ENCODE results near the gene DSE. TPM values are rescaled to one million over a fixed set of nuclear protein-coding genes. Genes with fewer than 3 reads are reported as not detected.

Gene DSE
- total RNA-seq, 1 experiment from 2014 or later = 5.4 TPM

DNA sequence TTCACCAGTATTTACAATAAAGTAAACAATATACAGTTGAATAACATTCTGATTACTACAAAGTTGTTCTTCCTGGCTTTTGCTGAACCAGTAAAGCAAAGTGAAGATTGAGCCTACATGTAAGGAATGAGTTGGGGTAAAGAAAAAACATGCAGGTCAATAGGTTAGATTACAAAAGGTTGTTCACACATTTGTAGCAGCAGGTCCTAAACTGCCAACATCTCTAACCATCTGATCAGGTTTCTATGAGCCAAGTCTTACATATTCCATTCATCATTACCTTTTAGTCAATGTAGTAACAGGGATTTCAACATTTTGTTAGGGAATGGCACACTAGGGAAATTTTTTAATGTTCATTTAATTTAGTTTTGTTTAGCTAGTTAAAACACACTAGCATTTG, 81.2 kb downstream of the DSE start:
- Histone ChIP-seq H3K36me3 (ENCODE audit: control insufficient read depth, insufficient read depth, low read length) (no peaks in the 10 kb centered on the region), H3K4me3 (ENCODE audit: low read depth in 2 of 2, low read length in 2 of 2) (no peak overlapping the region), H3K27me3 (ENCODE audit: control insufficient read depth, insufficient read depth, low read length) (peaks cover 11% of the 10 kb centered on the region), H3K4me1 (ENCODE audit: control insufficient read depth, insufficient read depth, low read length) (no peaks in the 10 kb centered on the region), H3K27ac (ENCODE audit: low read length) (no peak overlapping the region), H3K9me3 (ENCODE audit: control insufficient read depth, insufficient read depth, low read depth, low read length) (no peaks in the 10 kb centered on the region)
- no peak for ATAC-seq
- CTCF ChIA-PET = no interaction called here
- intact Hi-C loops (cut with micrococcal nuclease; ENCODE audit: unreplicated experiment) = no loop called here
- in situ Hi-C loops (cut with HindIII; ENCODE audit: low pct_unique_long_range_greater_than_20kb, low sequenced_read_pairs) = no loop called here
- POLR2A ChIA-PET = no interaction called here
- TF ChIP-seq SIN3A (IDR thresholded peaks at IDR 0.05; ENCODE audit: borderline replicate concordance, insufficient read depth, low read depth, low read length) (no peak), TCF7L2 (IDR thresholded peaks at IDR 0.05; ENCODE audit: low read depth, low read length) (no peak), POLR2AphosphoS5 (IDR thresholded peaks at IDR 0.05; ENCODE audit: low read depth, low read length) (no peak)
- no TSS peak for BruUV-seq (replicated peaks)
- DNase-seq (ENCODE audit: low read depth, low spot score) = no peak

DNA sequence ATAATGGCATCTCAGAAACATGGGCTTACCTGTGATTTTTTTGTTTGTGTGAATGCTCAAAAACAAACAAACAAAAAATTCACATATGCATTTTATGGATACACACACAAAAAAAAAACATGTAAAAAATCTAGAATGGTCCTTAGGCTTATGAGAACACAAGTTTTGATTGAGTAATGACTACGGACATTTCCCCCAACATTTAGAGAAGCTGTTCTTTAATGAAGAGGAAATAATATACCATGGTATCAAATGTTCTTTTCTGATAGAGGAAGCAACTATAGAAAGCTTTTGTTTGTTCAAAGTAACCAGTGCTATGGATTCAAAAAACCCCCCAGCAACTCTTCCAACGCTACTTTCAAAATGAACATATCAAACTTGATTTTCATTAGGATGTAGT, 81.8 kb downstream of the DSE start:
- intact Hi-C loops (cut with micrococcal nuclease; ENCODE audit: unreplicated experiment) = no loop called here
- H3K27me3 ChIP-seq (ENCODE audit: control insufficient read depth, insufficient read depth, low read length) = peaks cover 11% of the 10 kb centered on the region
- POLR2A ChIA-PET = no interaction called here
- TF ChIP-seq POLR2AphosphoS5 (IDR thresholded peaks at IDR 0.05; ENCODE audit: low read depth, low read length) = no peak
- TF ChIP-seq, protein P1, sequence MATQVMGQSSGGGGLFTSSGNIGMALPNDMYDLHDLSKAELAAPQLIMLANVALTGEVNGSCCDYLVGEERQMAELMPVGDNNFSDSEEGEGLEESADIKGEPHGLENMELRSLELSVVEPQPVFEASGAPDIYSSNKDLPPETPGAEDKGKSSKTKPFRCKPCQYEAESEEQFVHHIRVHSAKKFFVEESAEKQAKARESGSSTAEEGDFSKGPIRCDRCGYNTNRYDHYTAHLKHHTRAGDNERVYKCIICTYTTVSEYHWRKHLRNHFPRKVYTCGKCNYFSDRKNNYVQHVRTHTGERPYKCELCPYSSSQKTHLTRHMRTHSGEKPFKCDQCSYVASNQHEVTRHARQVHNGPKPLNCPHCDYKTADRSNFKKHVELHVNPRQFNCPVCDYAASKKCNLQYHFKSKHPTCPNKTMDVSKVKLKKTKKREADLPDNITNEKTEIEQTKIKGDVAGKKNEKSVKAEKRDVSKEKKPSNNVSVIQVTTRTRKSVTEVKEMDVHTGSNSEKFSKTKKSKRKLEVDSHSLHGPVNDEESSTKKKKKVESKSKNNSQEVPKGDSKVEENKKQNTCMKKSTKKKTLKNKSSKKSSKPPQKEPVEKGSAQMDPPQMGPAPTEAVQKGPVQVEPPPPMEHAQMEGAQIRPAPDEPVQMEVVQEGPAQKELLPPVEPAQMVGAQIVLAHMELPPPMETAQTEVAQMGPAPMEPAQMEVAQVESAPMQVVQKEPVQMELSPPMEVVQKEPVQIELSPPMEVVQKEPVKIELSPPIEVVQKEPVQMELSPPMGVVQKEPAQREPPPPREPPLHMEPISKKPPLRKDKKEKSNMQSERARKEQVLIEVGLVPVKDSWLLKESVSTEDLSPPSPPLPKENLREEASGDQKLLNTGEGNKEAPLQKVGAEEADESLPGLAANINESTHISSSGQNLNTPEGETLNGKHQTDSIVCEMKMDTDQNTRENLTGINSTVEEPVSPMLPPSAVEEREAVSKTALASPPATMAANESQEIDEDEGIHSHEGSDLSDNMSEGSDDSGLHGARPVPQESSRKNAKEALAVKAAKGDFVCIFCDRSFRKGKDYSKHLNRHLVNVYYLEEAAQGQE (IDR thresholded peaks at IDR 0.05; ENCODE audit: insufficient read depth in 1 of 2, low read depth in 2 of 2, low read length in 1 of 2) = no peak
- TF ChIP-seq, protein P2, sequence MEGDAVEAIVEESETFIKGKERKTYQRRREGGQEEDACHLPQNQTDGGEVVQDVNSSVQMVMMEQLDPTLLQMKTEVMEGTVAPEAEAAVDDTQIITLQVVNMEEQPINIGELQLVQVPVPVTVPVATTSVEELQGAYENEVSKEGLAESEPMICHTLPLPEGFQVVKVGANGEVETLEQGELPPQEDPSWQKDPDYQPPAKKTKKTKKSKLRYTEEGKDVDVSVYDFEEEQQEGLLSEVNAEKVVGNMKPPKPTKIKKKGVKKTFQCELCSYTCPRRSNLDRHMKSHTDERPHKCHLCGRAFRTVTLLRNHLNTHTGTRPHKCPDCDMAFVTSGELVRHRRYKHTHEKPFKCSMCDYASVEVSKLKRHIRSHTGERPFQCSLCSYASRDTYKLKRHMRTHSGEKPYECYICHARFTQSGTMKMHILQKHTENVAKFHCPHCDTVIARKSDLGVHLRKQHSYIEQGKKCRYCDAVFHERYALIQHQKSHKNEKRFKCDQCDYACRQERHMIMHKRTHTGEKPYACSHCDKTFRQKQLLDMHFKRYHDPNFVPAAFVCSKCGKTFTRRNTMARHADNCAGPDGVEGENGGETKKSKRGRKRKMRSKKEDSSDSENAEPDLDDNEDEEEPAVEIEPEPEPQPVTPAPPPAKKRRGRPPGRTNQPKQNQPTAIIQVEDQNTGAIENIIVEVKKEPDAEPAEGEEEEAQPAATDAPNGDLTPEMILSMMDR (IDR thresholded peaks at IDR 0.05) = no peak
- no peak for TF ChIP-seq SIN3A (IDR thresholded peaks at IDR 0.05; ENCODE audit: borderline replicate concordance, insufficient read depth, low read depth, low read length)
- no peak for TF ChIP-seq TCF7L2 (IDR thresholded peaks at IDR 0.05; ENCODE audit: low read depth, low read length)
- BruUV-seq (replicated peaks) = no TSS peak
- CTCF ChIA-PET = no interaction called here
- no peaks in the 10 kb centered on the region for H3K36me3 ChIP-seq (ENCODE audit: control insufficient read depth, insufficient read depth, low read length)
- H3K9me3 ChIP-seq (ENCODE audit: control insufficient read depth, insufficient read depth, low read depth, low read length) = no peaks in the 10 kb centered on the region
- H3K4me3 ChIP-seq (ENCODE audit: low read depth in 2 of 2, low read length in 2 of 2) = no peak overlapping the region
- no peaks in the 10 kb centered on the region for H3K4me1 ChIP-seq (ENCODE audit: control insufficient read depth, insufficient read depth, low read length)
- no peak for DNase-seq (ENCODE audit: low read depth, low spot score)
- no peak for ATAC-seq
- in situ Hi-C loops (cut with HindIII; ENCODE audit: low pct_unique_long_range_greater_than_20kb, low sequenced_read_pairs) = no loop called here
- H3K27ac ChIP-seq (ENCODE audit: low read length) = no peak overlapping the region

DNA sequence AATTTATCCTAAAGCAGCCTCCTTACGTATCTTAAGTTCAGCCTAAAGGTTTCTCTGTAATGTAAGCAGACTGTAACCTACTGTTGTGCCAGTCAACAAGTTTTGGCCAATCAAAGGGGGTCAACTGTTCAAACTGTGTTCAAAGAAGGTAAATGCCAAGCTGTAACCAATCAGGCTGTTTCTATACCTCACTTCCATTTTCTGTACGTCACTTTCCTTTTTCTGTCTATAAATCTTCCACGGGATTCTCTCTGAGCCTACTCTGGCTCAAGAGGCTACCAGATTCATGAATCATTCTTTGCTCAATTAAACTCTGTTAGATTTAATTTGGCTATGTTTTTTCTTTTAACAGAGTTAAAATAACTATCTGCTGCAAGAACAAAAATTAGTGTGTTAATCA, 85.4 kb downstream of the DSE start:
- POLR2A ChIA-PET = no interaction called here
- Histone ChIP-seq H3K27me3 (ENCODE audit: control insufficient read depth, insufficient read depth, low read length) (peaks cover 32% of the 10 kb centered on the region), H3K36me3 (ENCODE audit: control insufficient read depth, insufficient read depth, low read length) (no peaks in the 10 kb centered on the region), H3K9me3 (ENCODE audit: control insufficient read depth, insufficient read depth, low read depth, low read length) (no peaks in the 10 kb centered on the region), H3K4me3 (ENCODE audit: low read depth in 2 of 2, low read length in 2 of 2) (no peak overlapping the region), H3K27ac (ENCODE audit: low read length) (no peak overlapping the region), H3K4me1 (ENCODE audit: control insufficient read depth, insufficient read depth, low read length) (no peaks in the 10 kb centered on the region)
- CTCF ChIA-PET = no interaction called here
- intact Hi-C loops (cut with micrococcal nuclease; ENCODE audit: unreplicated experiment) = no loop called here
- DNase-seq (ENCODE audit: low read depth, low spot score) (no peak), ATAC-seq (no peak)
- TF ChIP-seq POLR2AphosphoS5 (IDR thresholded peaks at IDR 0.05; ENCODE audit: low read depth, low read length) (no peak), SIN3A (IDR thresholded peaks at IDR 0.05; ENCODE audit: borderline replicate concordance, insufficient read depth, low read depth, low read length) (no peak), TCF7L2 (IDR thresholded peaks at IDR 0.05; ENCODE audit: low read depth, low read length) (no peak)
- TF ChIP-seq, protein P2 (IDR thresholded peaks at IDR 0.05) = no peak
- TF ChIP-seq, protein P1 (IDR thresholded peaks at IDR 0.05; ENCODE audit: insufficient read depth in 1 of 2, low read depth in 2 of 2, low read length in 1 of 2) = no peak
- no TSS peak for BruUV-seq (replicated peaks)
- in situ Hi-C loops (cut with HindIII; ENCODE audit: low pct_unique_long_range_greater_than_20kb, low sequenced_read_pairs) = no loop called here

Measured in Panc1 (cell line).